Testis (tissue), 2 donors: Measurements from ENCODE around the gene MRPL55.

Source experiments
- CTCF ChIP-seq, 3 experiments: fragments of 450-650 bp in 2 of 3; fragments of 200-600 bp in 1 of 3; sonication (generic) in 1 of 3; IDR thresholded peaks; one replicate each; pipeline ENCODE4 v1.5.1; 2016 to 2019; ENCODE audit warnings: antibody characterized with exemption in 3 of 3, mild to moderate bottlenecking in 2 of 3, moderate library complexity in 1 of 3
- POLR2A ChIP-seq: fragments of 450-650 bp; IDR thresholded peaks from one replicate; pipeline ENCODE4 v1.6.1; 2017; ENCODE audit warnings: antibody characterized with exemption, mild to moderate bottlenecking, moderate library complexity

- TF ChIP-seq POLR2A (no peak), CTCF (IDR thresholded peaks at IDR 0.05) (no peak)
These were observed 35.9 kb upstream of the MRPL55 start for GRCh38 chr1:228144993-228145343.
